ENCODE data around the gene SPOCK2.

- TF ChIP-seq RAD21 (IDR thresholded peaks at IDR 0.05; ENCODE audit: low read length): no peak
- TF ChIP-seq POLR2A (IDR thresholded peaks at IDR 0.05; ENCODE audit: low read depth, low read length): no peak
- no peak for TF ChIP-seq CTCF (conservative IDR thresholded peaks at IDR 0.05; ENCODE audit: low read depth, low read length)
- TF ChIP-seq RCOR1 (IDR thresholded peaks at IDR 0.05; ENCODE audit: insufficient replicate concordance, low read length): no peak
- no peak for TF ChIP-seq SMC3 (IDR thresholded peaks at IDR 0.05; ENCODE audit: low read depth, low read length)
- TF ChIP-seq CEBPB (IDR thresholded peaks at IDR 0.05; ENCODE audit: low read depth, low read length): no peak
- no peak for TF ChIP-seq NFE2L2 (IDR thresholded peaks at IDR 0.05; ENCODE audit: low read depth, low read length)
- no peak for TF ChIP-seq FOS (IDR thresholded peaks at IDR 0.05; ENCODE audit: low read depth, low read length)
- TF ChIP-seq BHLHE40 (IDR thresholded peaks at IDR 0.05; ENCODE audit: low read depth, low read length): no peak
- TF ChIP-seq, protein P1, sequence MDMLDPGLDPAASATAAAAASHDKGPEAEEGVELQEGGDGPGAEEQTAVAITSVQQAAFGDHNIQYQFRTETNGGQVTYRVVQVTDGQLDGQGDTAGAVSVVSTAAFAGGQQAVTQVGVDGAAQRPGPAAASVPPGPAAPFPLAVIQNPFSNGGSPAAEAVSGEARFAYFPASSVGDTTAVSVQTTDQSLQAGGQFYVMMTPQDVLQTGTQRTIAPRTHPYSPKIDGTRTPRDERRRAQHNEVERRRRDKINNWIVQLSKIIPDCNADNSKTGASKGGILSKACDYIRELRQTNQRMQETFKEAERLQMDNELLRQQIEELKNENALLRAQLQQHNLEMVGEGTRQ (IDR thresholded peaks at IDR 0.05; ENCODE audit: low read depth, low read length): no peak
- no peak for TF ChIP-seq RFX5 (IDR thresholded peaks at IDR 0.05; ENCODE audit: low read depth, low read length)
- TF ChIP-seq MAZ (IDR thresholded peaks at IDR 0.05; ENCODE audit: borderline replicate concordance, low read depth, low read length): no peak
- no peak for TF ChIP-seq MAFK (IDR thresholded peaks at IDR 0.05; ENCODE audit: low read depth, low read length)
Observed at GRCh38 chr10:72062832-72063702, 25.3 kb downstream of the SPOCK2 start.
